Stimulated activated CD8-positive, alpha-beta memory T cell treated with anti-CD3 and anti-CD28 coated beads, Interleukin-15, amount 100 ng/mL, for 48 hours (primary cell): ENCODE data around the gene HLA-G.
"Not testable (repeated sequence)": the region's sequence is repeated elsewhere in the genome, so short reads cannot be mapped to it uniquely, and the experiment has no call there.

Experiments used
- DNase-seq, 2 donors: peaks; one replicate each; pipeline ENCODE4 v3.0.0-alpha.2; 2020; ENCODE audit warnings: low read depth in 2 of 2

HLA-G gene

DNA sequence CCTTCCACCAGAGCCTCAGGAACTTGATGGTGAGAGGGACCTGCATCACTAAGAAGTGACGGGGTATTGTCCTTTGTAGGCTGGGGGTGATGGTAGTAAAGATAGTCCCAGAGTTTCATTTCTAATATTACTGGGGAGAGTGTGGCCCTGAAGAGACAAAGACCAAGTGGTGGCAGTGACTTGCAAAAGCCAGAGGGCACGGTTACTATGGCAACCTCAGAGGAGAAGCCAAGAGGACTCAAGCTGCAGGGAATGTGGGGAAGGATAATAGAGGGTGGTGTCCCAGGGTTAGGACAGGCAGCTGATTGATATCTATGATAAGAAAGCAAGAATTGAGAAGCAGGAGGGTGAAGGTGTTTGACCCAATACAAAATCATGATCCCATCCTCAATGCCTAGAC, 42.5 kb downstream of the HLA-G start:
- DNase-seq = no peak

DNA sequence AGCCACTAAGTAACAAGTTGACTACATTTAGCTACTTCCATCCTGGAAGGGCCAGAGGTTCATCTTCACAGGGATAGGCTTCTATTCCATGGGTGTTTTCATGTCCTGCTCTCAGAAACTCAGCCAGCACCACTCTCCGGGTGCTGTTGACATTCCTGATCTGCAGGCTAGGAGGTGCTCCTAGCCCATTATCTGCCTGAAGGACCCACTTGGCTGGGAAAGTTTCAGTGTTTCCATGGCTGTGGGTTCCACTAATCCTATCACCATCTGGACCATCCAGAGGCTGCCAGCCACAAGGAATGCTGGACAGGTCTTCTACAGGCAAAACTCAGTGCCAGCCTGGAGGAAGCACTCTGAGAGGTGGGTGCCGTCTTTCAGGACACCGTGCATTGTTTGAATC, 45.2 kb downstream of the HLA-G start:
- no peak for DNase-seq

DNA sequence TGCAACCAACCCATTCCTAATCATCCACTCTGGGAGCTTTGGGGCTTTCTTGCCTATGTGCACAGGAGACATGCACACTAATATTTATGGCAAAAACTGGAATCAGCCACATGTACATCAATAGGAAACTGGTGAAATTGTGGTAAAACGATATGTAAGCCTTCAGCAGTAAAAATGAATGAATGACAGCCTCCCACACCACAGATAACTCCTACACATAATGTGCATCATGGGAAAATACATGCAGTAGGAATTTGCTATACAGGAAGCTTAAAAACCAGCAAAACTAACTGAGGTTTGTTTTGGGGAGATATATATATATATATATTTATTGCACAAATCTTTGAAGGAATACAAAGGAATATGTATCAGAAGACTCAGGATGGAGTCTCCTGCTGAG, 47.6 kb downstream of the HLA-G start:
- DNase-seq = no peak

DNA sequence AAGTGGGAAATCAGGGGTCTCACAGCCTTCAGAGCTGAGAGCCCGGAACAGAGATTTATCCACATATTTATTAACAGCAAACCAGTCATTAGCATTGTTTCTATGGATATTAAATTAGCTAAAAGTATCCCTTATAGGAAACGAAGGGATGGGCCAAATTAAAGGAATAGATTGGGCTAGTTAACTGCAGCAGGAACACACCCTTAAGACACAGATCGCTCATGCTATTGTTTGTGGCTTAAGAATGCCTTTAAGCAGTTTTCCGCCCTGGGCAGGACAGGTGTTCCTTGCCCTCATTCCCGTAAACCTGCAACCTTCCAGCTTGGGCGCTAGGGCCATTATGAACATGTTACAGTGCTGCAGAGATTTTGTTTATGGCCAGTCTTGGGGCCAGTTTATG, 48.1 kb downstream of the HLA-G start:
- not testable (repeated sequence) for DNase-seq
